GM18951 (cell line): ENCODE measurements around the gene KRT33B.

Source experiments
- POLR2A ChIP-seq: IDR thresholded peaks from 4 replicates; pipeline ENCODE4 v1.6.1; 2011; ENCODE audit warnings: mild to moderate bottlenecking; ENCODE audit not compliant: insufficient read length, insufficient read depth; ENCODE audit errors: extremely low read depth
- in situ Hi-C: fragments of 300-500 bp; cut with MboI; formaldehyde crosslinking; loops from one replicate; pipeline ENCODE4 v1.12.0; 2022; ENCODE audit warnings: low sequenced_read_pairs, mixed read lengths, inconsistent platforms; ENCODE audit not compliant: unreplicated experiment

The KRT33B gene

DNA sequence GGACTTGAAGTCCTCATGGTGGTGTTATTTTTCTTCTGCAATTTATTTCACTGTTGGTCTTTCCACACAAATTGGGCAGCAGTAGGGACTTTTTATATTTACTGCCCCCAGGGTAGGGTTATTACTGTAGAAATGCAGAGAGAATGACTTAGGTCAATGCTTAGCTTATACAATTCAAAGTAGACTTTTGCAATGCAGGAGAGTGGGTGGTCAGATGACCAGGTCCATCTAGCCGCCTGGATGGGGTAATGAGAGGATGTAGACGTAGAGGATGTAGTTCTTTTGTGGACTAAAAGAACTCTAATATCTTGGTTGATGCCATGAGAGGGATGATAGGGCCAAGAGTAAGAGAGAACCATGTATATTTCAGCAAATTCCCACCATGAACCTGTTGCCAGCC lies 51.4 kb downstream of the KRT33B start:
- TF ChIP-seq POLR2A, result no peak

DNA sequence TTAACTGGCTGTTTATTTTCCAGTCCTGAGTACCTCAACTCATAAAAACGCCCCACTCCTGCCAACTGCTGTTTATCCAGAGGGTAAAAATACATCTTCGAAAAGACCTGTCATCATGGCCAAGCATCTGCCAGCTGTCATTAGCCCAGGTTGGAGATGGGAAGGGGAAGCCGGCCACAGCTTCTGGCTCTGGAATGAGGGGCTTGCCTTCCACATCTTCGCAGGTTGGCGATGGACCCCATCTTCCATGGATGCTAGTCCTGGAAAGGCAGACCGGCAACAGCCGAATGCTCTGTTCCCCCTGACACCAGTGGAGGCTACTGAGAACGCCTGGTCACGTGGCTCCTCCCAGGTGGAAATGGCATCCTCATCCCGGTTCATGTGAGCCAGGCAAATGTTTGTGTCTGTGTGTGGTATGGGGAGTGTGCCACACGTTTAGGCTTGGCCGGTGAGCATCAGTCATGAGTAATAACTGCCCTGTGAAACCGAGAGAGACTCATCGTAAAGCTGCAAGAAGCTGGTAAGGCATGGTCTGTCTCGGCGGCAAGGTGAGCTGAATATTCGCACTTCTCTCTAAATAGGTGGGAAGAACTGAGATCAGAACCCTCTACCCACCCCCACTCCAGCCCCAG lies 53.7 kb downstream of the KRT33B start:
- in situ Hi-C loops, result no loop called here
- TF ChIP-seq POLR2A, result no peak

More for the DNA sequence above, 51.4 kb downstream of the KRT33B start:
- in situ Hi-C loops, result no loop called here

DNA sequence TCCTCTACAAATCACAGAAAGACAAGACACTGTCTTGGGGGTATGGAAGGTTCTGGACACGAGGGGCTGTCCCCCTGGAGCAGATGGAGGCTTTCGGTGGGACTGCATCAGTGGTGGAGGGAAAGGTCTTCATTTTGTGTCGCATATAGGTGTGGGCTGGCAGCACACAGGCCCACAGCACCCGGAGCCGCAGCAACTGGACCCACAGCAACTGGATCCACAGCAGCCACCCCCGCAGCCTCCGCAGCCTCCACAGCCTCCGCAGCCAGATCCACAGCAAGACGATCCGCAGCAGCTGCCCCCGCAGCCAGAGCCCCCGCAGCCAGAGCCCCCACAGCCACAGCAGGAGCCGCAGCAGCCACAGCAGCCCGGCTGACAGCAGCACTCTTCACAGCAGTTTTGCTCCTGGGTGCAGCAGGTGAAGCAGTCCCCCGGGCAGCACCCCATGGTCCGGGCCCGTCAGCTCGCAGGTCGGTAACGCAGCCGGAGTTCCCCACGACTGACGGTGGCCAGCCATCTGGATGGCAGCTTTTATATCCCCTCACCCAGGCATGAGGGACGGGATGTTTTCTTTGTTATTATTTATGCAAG lies 54.3 kb downstream of the KRT33B start, which contains the start of gene KRTAP17-1:
Gene KRTAP17-1, minus strand, starts transcription at position 507 of the 591 bp plus-strand sequence. Its CDS starts 60 bp downstream, at position 447.
- in situ Hi-C loops, result no loop called here
- TF ChIP-seq POLR2A, result no peak
